ENCODE results near the gene GOLT1B.

DNA sequence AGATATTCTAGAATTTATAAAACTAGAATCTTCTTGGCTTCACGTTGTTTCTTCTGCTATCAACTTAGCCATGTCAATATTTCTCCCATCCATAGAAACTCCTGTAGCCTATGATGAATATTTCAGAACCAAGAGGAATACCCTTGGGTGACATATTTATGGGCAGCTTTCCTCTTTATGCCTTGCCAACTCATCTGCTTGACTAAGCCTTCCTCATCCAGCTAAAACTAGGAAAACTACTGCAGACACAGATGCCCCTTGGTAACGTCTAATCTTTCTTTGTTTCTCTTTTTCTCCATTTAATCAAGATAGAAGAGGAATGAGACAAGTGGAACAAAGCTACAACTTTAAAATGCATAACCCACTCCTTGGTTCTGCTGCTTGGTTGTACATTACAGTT lies 6.3 kb downstream of the GOLT1B start:
- TF ChIP-seq, protein P1, sequence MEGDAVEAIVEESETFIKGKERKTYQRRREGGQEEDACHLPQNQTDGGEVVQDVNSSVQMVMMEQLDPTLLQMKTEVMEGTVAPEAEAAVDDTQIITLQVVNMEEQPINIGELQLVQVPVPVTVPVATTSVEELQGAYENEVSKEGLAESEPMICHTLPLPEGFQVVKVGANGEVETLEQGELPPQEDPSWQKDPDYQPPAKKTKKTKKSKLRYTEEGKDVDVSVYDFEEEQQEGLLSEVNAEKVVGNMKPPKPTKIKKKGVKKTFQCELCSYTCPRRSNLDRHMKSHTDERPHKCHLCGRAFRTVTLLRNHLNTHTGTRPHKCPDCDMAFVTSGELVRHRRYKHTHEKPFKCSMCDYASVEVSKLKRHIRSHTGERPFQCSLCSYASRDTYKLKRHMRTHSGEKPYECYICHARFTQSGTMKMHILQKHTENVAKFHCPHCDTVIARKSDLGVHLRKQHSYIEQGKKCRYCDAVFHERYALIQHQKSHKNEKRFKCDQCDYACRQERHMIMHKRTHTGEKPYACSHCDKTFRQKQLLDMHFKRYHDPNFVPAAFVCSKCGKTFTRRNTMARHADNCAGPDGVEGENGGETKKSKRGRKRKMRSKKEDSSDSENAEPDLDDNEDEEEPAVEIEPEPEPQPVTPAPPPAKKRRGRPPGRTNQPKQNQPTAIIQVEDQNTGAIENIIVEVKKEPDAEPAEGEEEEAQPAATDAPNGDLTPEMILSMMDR (IDR thresholded peaks at IDR 0.05; ENCODE audit: insufficient read depth, low read length, poor library complexity, severe bottlenecking): no peak
- no peak for TF ChIP-seq EZH2phosphoT487 (conservative IDR thresholded peaks at IDR 0.05; ENCODE audit: low read length)
